Upper lobe of left lung (tissue), 4 donors: ENCODE results near the gene F11R.

Experiments used
- CTCF ChIP-seq, 6 experiments: fragments of 450-650 bp in 4 of 6; fragments of 200-600 bp in 2 of 6; sonication (generic) in 2 of 6; IDR thresholded peaks; one replicate each; pipeline ENCODE4 v1.5.1; 2016 to 2019; ENCODE audit warnings: antibody characterized with exemption in 6 of 6
- EP300 ChIP-seq, 4 donors: sonication (generic); formaldehyde crosslinking; IDR thresholded peaks; one replicate each; pipeline ENCODE4 v1.5.1; 2017; ENCODE audit warnings: antibody characterized with exemption in 4 of 4, control low read depth in 2 of 4
- POLR2A ChIP-seq, 4 donors: fragments of 450-650 bp; IDR thresholded peaks; one replicate each; pipeline ENCODE4 v1.5.1; 2016 to 2017; ENCODE audit warnings: antibody characterized with exemption in 4 of 4, mild to moderate bottlenecking in 2 of 4

GRCh38 chr1:161045736-161046604, 25.0 kb upstream of the F11R start, which contains the start of gene USF1:
- no peak for TF ChIP-seq CTCF (IDR thresholded peaks at IDR 0.05)
- TF ChIP-seq EP300 (IDR thresholded peaks at IDR 0.05): no peak
- peak in 3 of 4 donors; percentile 72 to 88 (median 78) for TF ChIP-seq POLR2A (IDR thresholded peaks at IDR 0.05)
